Stimulated activated CD4-positive, alpha-beta T cell treated with anti-CD3 and anti-CD28 coated beads, Interleukin-1b, Interleukin-23, amount 100 ng/mL, for 24 hours (primary cell): ENCODE results near the gene TMEM208.

Source experiments
- DNase-seq, 4 experiments: peaks; one replicate each; pipeline ENCODE4 v3.0.0-alpha.2; 2020; ENCODE audit warnings: low read depth in 4 of 4, low spot score in 1 of 4

Gene TMEM208

GRCh38 chr16:67271446-67271845, 44.5 kb downstream of the TMEM208 start:
- DNase-seq: no peak

DNA sequence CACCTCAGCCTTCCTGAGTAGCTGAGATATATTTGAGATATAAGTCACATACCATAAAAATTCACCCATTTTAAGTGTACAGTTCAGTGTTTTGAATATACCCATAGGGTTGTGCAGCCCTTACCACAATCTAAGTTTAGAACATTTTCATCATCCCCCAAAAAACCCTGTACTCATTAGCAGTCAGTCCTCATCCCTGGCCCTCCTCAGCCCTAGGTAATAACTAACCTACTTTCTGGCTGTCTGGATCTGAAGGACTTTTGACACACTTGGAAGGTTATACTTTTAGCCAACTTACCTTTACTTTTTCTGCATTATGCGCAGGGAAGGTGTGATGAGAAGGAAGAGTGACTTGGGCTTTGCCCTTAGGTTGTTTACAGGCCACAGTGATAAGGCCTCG, 48.4 kb downstream of the TMEM208 start:
- no peak for DNase-seq

DNA sequence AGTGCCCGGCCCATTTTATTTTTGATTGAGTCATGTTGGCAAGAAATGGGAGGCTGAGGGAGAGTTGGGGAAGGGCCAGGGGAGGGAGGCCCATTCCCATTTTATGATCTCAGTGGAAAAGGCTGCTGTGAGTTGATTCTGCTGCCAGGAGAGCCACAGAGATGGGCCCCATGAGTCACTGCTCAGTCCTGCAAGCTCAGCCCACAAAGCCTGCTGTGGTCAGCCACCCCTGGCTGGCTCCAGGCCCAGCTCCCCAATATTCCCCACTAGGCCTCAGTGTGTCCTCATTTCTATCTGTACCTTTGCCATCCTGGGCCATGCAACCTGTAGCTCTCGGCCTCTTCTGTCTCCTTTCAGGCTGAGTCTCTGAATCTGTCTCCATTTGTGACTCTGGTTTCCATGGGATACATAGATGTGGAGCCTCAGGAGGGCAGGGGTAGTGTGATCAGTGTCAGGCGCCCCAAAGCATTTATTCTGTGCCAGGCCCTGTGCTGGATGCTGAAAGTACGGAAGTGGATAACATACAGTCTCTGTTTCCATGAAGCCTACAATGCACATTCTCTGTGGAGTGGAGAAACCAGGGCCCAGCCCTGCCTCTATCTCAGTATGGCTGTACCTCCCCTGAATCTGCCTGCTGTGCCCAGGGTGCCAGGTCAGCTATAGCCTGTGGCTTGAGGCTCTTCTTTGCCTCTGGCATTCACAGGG, 50.5 kb downstream of the TMEM208 start:
- no peak for DNase-seq

DNA sequence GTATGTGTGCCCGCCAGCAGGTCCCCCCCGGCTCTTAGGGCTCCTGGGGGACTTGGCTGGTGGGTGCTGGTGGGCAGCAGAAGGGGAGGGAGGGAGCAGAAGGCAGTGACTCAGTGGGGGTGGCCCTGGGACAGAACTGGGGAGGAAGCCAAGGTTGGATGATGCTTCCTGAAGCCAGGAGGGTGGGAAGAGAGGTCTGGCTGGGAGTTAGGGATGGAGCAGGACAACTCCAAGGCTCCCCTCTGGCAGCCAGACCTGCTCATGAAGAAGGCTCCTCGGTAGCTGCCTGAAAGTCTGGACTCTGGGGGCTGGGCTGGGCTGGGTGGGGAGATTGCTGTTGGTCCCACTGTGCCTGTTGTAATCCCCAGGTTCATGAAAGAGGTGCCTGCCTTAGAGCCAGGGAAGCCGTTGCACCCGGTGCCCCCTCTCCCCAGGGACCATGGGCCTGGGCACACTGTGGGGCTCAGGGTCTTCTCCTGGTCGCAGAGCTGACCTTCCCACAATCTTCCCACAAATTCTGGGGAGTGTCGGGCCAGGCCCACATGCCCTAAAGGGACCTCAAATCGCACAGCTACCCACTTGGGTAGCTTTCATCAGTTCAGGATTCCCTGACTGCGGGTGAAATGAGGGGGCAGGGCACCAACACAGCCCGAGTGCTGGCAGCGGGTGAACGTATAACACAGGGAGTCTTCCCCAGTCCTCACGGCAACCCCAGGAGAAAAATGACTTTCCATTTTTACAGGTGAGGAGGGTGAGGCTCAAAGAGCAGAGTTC, 51.3 kb downstream of the TMEM208 start:
- DNase-seq: peak in 1 of 4 experiments; percentile 7
